ENCODE data around the gene OTUB1. TPM values are rescaled to one million over a fixed set of nuclear protein-coding genes. Genes with fewer than 3 reads are reported as not detected.

OTUB1 gene
- total RNA-seq, 1 experiment from 2014 or later, result 87.0 TPM

- intact Hi-C loops (cut with micrococcal nuclease), result no loop called here
- no peak overlapping the region for H3K9ac ChIP-seq (ENCODE audit: low read length)
- POLR2A ChIA-PET, result no interaction called here
These were observed 34.9 kb downstream of the OTUB1 start for GRCh38 chr11:64020976-64021756.

DNA sequence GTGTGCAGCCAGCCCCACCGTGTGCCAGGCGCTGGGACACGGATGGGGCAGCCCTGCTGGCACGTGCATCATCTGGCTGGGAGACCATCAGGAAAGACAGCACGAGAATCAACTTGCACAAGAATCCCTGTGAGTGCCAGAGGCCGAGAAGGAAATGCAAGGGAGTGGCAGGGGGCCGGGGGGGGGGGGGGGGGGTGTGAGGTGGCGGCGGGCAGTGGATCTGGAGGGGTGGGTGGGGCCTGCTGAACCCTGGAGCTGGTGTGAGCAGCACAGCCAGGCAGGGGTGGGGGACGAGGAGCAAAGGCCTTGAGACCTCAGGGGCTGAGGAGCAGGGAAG lies 35.5 kb downstream of the OTUB1 start:
- no peak overlapping the region for H3K9ac ChIP-seq (ENCODE audit: low read length)
- CTCF ChIA-PET, result no interaction called here
- no peak overlapping the region for H3K4me2 ChIP-seq (ENCODE audit: low read length)
- intact Hi-C loops (cut with micrococcal nuclease), result no loop called here
- no peak overlapping the region for H3K27ac ChIP-seq (ENCODE audit: low read depth, low read length)
- peaks cover 0 to 9% of the 10 kb centered on the region in 2 experiments; a peak in 2 of 4 replicates for H3K4me1 ChIP-seq (ENCODE audit: control insufficient read depth in 1 of 2, insufficient read depth in 2 of 2, low read length in 2 of 2)
- POLR2A ChIA-PET, result no interaction called here
- no peaks in the 10 kb centered on the region for H3K36me3 ChIP-seq (ENCODE audit: control insufficient read depth in 1 of 2, insufficient read depth in 2 of 2, low read length in 2 of 2)
- H3K4me3 ChIP-seq (replicated peaks in 1 of 2; ENCODE audit: low read depth in 1 of 2, low read length in 2 of 2), result no peak overlapping the region
- no peak for DNase-seq (ENCODE audit: low read depth, low spot score)
- H3K27me3 ChIP-seq (ENCODE audit: insufficient read depth, low read length), result no peaks in the 10 kb centered on the region
- no peaks in the 10 kb centered on the region for H3K9me3 ChIP-seq (ENCODE audit: control insufficient read depth in 1 of 2, insufficient read depth in 1 of 2, low read depth in 1 of 2, low read length in 2 of 2)
- RAD21 ChIA-PET (ENCODE audit: low non-redundant PET in 1 of 2, low total read pairs in 2 of 2, uncharacterized antibody in 2 of 2, unreplicated experiment in 2 of 2), result no interaction called here
- no TSS peak for BruUV-seq (replicated peaks)
- TF ChIP-seq ATF3 (IDR thresholded peaks at IDR 0.05) (no peak), ZNF274 (IDR thresholded peaks at IDR 0.05; ENCODE audit: low read depth, low read length) (no peak), POLR2AphosphoS5 (IDR thresholded peaks at IDR 0.05; ENCODE audit: low read depth, low read length) (no peak), CTCF (IDR thresholded peaks at IDR 0.05 in 2 of 3, conservative IDR thresholded peaks at IDR 0.05 in 1 of 3; ENCODE audit: borderline replicate concordance in 1 of 3, insufficient read depth in 1 of 3, low read depth in 2 of 3, low read length in 2 of 3) (no peak), POLR2A (IDR thresholded peaks at IDR 0.05; ENCODE audit: borderline replicate concordance, extremely low read depth, insufficient read depth, insufficient read length) (no peak), JUND (IDR thresholded peaks at IDR 0.05) (no peak), REST (IDR thresholded peaks at IDR 0.05; ENCODE audit: low read depth) (no peak), EGR1 (IDR thresholded peaks at IDR 0.05; ENCODE audit: low read depth) (no peak)
- ATAC-seq, result no peak
- H2AFZ ChIP-seq (ENCODE audit: low read depth, low read length, poor library complexity, severe bottlenecking), result no peak overlapping the region
- no peaks in the 10 kb centered on the region for H3K79me2 ChIP-seq (ENCODE audit: insufficient read depth, low read length)
- H3K9me2 ChIP-seq (ENCODE audit: insufficient read depth), result no peaks in the 10 kb centered on the region
- H4K20me1 ChIP-seq (ENCODE audit: insufficient read depth), result no peaks in the 10 kb centered on the region

More at GRCh38 chr11:64020976-64021756, 34.9 kb downstream of the OTUB1 start:
- H3K4me1 ChIP-seq (ENCODE audit: control insufficient read depth in 1 of 2, insufficient read depth in 2 of 2, low read length in 2 of 2), result peaks cover 0 to 9% of the 10 kb centered on the region in 2 experiments; a peak in 2 of 4 replicates
- RAD21 ChIA-PET (ENCODE audit: low non-redundant PET in 1 of 2, low total read pairs in 2 of 2, uncharacterized antibody in 2 of 2, unreplicated experiment in 2 of 2), result no interaction called here
- no peak for TF ChIP-seq ATF3 (IDR thresholded peaks at IDR 0.05)
- TF ChIP-seq TCF7L2 (IDR thresholded peaks at IDR 0.05; ENCODE audit: borderline replicate concordance, extremely low read depth, insufficient read depth, insufficient read length), result no peak
- TF ChIP-seq POLR2A (IDR thresholded peaks at IDR 0.05; ENCODE audit: borderline replicate concordance, extremely low read depth, insufficient read depth, insufficient read length), result no peak
- H3K27me3 ChIP-seq (ENCODE audit: insufficient read depth, low read length), result no peaks in the 10 kb centered on the region
- H2AFZ ChIP-seq (ENCODE audit: low read depth, low read length, poor library complexity, severe bottlenecking), result no peak overlapping the region
- no peaks in the 10 kb centered on the region for H3K9me2 ChIP-seq (ENCODE audit: insufficient read depth)
- CTCF ChIA-PET, result no interaction called here
- no peaks in the 10 kb centered on the region for H3K79me2 ChIP-seq (ENCODE audit: insufficient read depth, low read length)
- no peak overlapping the region for H3K4me3 ChIP-seq (replicated peaks in 1 of 2; ENCODE audit: low read depth in 1 of 2, low read length in 2 of 2)
- BruUV-seq (replicated peaks), result no TSS peak
- no peak overlapping the region for H3K4me2 ChIP-seq (ENCODE audit: low read length)
- DNase-seq (ENCODE audit: low read depth, low spot score), result no peak
- no peak for ATAC-seq
- H3K27ac ChIP-seq (ENCODE audit: low read depth, low read length), result no peak overlapping the region
- no peaks in the 10 kb centered on the region for H3K9me3 ChIP-seq (ENCODE audit: control insufficient read depth in 1 of 2, insufficient read depth in 1 of 2, low read depth in 1 of 2, low read length in 2 of 2)
- no peaks in the 10 kb centered on the region for H4K20me1 ChIP-seq (ENCODE audit: insufficient read depth)
- no peaks in the 10 kb centered on the region for H3K36me3 ChIP-seq (ENCODE audit: control insufficient read depth in 1 of 2, insufficient read depth in 2 of 2, low read length in 2 of 2)
